Rectal smooth muscle tissue (tissue), 1 donor: ENCODE results near the gene FBXO24.
"Not testable (repeated sequence)": the region's sequence is repeated elsewhere in the genome, so short reads cannot be mapped to it uniquely, and the experiment has no call there.

ENCODE experiments used
- H3K27ac ChIP-seq: one replicate; pipeline ENCODE4 v1.7.0; 2013; ENCODE audit warnings: low read depth, low read length, inconsistent platforms
- H3K27me3 ChIP-seq: one replicate; pipeline ENCODE4 v1.7.0; 2013; ENCODE audit warnings: low read length; ENCODE audit not compliant: control insufficient read depth, insufficient read depth
- H3K36me3 ChIP-seq: one replicate; pipeline ENCODE4 v1.7.0; 2013; ENCODE audit warnings: low read length; ENCODE audit not compliant: control insufficient read depth, insufficient read depth
- H3K4me1 ChIP-seq: one replicate; pipeline ENCODE4 v1.7.0; 2013; ENCODE audit warnings: low read length; ENCODE audit not compliant: control insufficient read depth, insufficient read depth
- H3K4me3 ChIP-seq: one replicate; pipeline ENCODE4 v1.7.0; 2013; ENCODE audit warnings: low read length
- H3K9ac ChIP-seq: one replicate; pipeline ENCODE4 v1.7.0; 2013; ENCODE audit warnings: low read length

FBXO24 gene, protein sequence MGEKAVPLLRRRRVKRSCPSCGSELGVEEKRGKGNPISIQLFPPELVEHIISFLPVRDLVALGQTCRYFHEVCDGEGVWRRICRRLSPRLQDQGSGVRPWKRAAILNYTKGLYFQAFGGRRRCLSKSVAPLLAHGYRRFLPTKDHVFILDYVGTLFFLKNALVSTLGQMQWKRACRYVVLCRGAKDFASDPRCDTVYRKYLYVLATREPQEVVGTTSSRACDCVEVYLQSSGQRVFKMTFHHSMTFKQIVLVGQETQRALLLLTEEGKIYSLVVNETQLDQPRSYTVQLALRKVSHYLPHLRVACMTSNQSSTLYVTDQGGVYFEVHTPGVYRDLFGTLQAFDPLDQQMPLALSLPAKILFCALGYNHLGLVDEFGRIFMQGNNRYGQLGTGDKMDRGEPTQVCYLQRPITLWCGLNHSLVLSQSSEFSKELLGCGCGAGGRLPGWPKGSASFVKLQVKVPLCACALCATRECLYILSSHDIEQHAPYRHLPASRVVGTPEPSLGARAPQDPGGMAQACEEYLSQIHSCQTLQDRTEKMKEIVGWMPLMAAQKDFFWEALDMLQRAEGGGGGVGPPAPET

GRCh38 chr7:100586266-100587025, at the start of gene FBXO24:
TSS of gene FBXO24 (plus strand) at chr7:100586328. CDS start at chr7:100586626, 298 bp downstream.
- H3K9ac ChIP-seq, result peak within 1 kb of the TSS; percentile 87
- peaks cover 10% of the 10 kb centered on the region for H3K4me1 ChIP-seq
- peaks cover 6% of the 10 kb centered on the region for H3K36me3 ChIP-seq
- H3K27ac ChIP-seq, result peak within 1 kb of the TSS; percentile 91
- peaks cover 3% of the 10 kb centered on the region for H3K27me3 ChIP-seq
- H3K4me3 ChIP-seq, result peak within 1 kb of the TSS; percentile 92

GRCh38 chr7:100536695-100537094, 49.4 kb upstream of the FBXO24 start:
- H3K27ac ChIP-seq, H3K27me3 ChIP-seq, H3K4me1 ChIP-seq: not testable (repeated sequence)

GRCh38 chr7:100538348-100538653, 47.8 kb upstream of the FBXO24 start:
- Histone ChIP-seq H3K4me3 (peak overlapping the region; percentile 75), H3K27ac (peak overlapping the region; percentile 63), H3K9ac (no peak overlapping the region), H3K27me3 (no peaks in the 10 kb centered on the region), H3K36me3 (no peaks in the 10 kb centered on the region), H3K4me1 (peaks cover 6% of the 10 kb centered on the region)

More at GRCh38 chr7:100536695-100537094, 49.4 kb upstream of the FBXO24 start:
- H3K36me3 ChIP-seq, H3K9ac ChIP-seq, H3K4me3 ChIP-seq: not testable (repeated sequence)

DNA sequence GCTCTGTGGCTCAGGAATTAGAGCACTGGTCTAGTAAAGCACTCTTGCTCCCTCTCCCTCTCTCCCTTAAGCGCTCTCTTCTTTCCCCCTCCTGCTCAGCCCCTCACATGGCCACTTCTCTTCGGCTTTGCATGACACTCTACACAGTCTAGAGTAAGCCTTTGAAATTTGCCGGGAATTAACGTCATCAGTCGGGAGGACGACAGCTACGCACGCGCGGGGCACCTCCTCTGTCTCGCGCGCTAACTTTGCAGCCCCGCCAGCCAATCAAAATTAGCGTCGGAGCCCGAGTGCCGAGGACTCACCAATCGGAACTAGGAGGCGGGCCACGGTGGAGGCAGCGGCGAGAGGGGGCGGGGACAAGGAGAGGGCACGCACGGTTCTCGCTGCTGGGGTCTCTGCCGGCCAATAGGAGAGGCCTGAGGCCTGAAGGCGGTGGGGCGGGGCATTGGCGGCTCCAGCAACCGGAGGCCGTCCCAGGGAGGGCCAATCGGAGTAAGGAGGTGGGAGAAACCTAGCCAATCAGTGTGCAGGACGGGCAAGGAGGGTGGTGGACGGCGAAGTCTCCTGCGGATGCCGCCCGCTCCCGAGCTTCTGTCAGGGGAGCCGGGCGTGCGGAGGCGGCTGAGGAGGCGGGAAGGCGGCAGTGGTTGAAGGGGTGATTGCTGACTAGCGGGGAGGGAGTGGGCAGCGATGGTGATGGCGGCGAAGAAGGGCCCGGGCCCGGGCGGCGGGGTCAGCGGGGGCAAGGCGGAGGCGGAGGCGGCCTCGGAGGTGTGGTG, 47.3 kb upstream of the FBXO24 start, which contains the start of gene AGFG2:
Gene AGFG2 (plus strand): TSS at position 550 of the 782 bp plus-strand sequence. CDS start 144 bp downstream, at position 694.
- no peaks in the 10 kb centered on the region for H3K36me3 ChIP-seq
- H3K9ac ChIP-seq, result peak within 1 kb of the TSS; percentile 58
- peak within 1 kb of the TSS; percentile 78 for H3K4me3 ChIP-seq
- H3K4me1 ChIP-seq, result peaks cover 6% of the 10 kb centered on the region
- no peaks in the 10 kb centered on the region for H3K27me3 ChIP-seq
- peak within 1 kb of the TSS; percentile 63 for H3K27ac ChIP-seq

DNA sequence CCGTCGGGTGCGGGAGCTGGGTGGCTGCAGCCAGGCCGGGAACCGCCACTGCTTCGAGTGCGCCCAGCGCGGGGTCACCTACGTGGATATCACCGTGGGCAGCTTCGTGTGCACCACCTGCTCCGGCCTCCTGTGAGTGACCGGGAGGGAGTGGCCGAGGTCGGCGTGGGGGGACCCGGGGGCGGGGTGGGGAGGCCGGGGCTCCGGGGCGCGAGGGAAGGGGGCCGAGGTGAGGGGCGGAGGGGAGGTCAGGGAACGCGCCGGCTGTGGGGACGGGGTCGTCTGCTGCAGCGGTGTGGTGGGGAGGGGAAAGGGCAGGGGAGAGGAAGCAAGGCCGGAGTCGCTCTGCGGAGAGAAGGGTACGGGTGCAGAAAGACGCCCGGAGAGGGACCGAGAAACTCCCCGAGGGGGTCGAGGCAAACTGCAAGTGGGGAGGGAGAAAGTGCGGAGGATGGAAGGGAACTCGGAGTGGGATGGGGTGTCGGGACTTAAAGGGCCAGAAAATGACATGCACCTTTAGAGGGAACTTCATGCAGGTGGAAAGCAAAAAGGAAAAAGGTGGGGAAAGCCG, 46.6 kb upstream of the FBXO24 start:
- no peaks in the 10 kb centered on the region for H3K27me3 ChIP-seq
- H3K27ac ChIP-seq, result peak overlapping the region; percentile 50
- H3K36me3 ChIP-seq, result no peaks in the 10 kb centered on the region
- peak overlapping the region; percentile 78 for H3K4me3 ChIP-seq
- peak overlapping the region; percentile 58 for H3K9ac ChIP-seq
- H3K4me1 ChIP-seq, result peaks cover 6% of the 10 kb centered on the region

- Histone ChIP-seq H3K4me1 (peaks cover 12% of the 10 kb centered on the region), H3K27ac (no peak overlapping the region), H3K4me3 (peak overlapping the region; percentile 60), H3K36me3 (no peaks in the 10 kb centered on the region), H3K9ac (no peak overlapping the region), H3K27me3 (no peaks in the 10 kb centered on the region)
Measured at GRCh38 chr7:100540073-100540723, 45.9 kb upstream of the FBXO24 start.

GRCh38 chr7:100541309-100541708, 44.8 kb upstream of the FBXO24 start:
- not testable (repeated sequence) for H3K27ac ChIP-seq, H3K36me3 ChIP-seq, H3K27me3 ChIP-seq, H3K4me3 ChIP-seq, H3K9ac ChIP-seq
- peaks cover 21% of the 10 kb centered on the region for H3K4me1 ChIP-seq

DNA sequence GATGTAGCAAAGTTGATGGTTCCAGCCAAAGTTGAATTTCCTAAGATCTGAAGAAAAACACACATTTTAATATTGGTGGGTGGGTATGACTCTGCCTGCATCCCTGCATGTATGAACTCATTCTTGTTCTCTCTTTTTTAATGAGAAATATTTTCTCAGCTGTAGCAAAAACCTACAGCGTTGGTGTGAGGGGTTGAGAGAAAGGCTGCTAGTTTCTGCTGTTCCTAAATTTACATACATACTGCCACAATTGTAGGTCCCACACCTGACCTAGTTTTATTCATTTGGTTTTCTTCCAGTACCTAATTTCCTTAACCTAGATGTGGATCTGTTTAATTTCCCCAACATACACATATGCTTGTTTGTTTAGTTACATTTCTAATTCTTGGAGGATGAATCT, 42.5 kb upstream of the FBXO24 start:
- H3K4me1 ChIP-seq, result peaks cover 38% of the 10 kb centered on the region

DNA sequence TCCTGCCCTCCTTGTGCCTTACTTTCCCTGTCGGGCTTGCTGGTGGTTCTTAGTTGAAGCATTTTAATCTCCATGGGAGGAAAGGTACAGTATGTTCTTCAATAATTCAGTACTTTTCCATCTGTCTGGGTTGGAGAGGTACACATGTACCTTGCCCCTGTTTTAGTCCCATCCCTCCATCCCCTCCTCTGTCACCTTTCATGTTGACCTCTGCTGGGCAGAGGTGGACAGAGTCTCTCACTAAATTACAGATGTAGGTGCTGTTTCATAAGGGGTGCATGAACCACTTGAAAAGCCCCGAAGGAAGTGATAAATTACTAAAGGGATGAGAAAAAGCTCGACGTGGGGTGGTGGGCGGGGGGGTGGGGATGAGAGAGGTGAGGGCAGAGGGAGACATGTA, 41.7 kb upstream of the FBXO24 start:
- Histone ChIP-seq H3K27ac (peak overlapping the region; percentile 94), H3K4me3 (no peak overlapping the region), H3K27me3 (no peaks in the 10 kb centered on the region), H3K4me1 (peaks cover 38% of the 10 kb centered on the region), H3K36me3 (no peaks in the 10 kb centered on the region), H3K9ac (no peak overlapping the region)

More for the DNA sequence above, 42.5 kb upstream of the FBXO24 start:
- Histone ChIP-seq H3K36me3 (no peaks in the 10 kb centered on the region), H3K9ac (no peak overlapping the region), H3K4me3 (no peak overlapping the region), H3K27me3 (no peaks in the 10 kb centered on the region), H3K27ac (no peak overlapping the region)

DNA sequence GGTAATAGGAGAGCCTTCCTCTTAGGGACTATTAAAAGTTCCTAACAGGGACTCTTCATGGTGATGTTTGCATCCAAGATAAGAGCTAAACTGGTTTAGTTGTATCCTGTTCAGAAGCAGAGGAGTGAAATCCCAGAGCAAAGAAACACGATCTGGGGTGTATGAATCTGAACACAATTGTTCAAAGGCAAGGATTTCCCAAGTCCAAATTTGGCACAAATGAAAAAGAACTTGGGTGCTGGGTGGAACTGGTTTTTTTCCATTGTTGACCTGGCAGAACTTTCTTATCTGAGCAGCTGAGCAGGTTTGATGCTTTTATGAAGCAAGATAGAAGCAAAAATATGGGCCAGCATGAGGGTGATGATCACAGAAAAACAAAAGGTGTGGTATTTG, 41.2 kb upstream of the FBXO24 start:
- H3K4me3 ChIP-seq, result peak overlapping the region; percentile 26
- H3K27ac ChIP-seq, result peak overlapping the region; percentile 94
- H3K4me1 ChIP-seq, result peaks cover 36% of the 10 kb centered on the region
- no peaks in the 10 kb centered on the region for H3K27me3 ChIP-seq
- no peaks in the 10 kb centered on the region for H3K36me3 ChIP-seq
- no peak overlapping the region for H3K9ac ChIP-seq

GRCh38 chr7:100545360-100546128, 40.6 kb upstream of the FBXO24 start:
- Histone ChIP-seq H3K27me3 (no peaks in the 10 kb centered on the region), H3K9ac (no peak overlapping the region), H3K4me3 (peak overlapping the region; percentile 26), H3K4me1 (peaks cover 33% of the 10 kb centered on the region), H3K27ac (peak overlapping the region; percentile 94), H3K36me3 (no peaks in the 10 kb centered on the region)
